Measurements from ENCODE around the gene KLHL6. TPM values are rescaled to one million over a fixed set of nuclear protein-coding genes. Genes with fewer than 3 reads are reported as not detected.

KLHL6 gene
- total and polyA plus RNA-seq, 2 of the 13 experiments (the other 11 are each of a cell fraction or from before 2014, with no cell fraction given) = not detected

GRCh38 chr3:183464480-183464879 lies 91.0 kb downstream of the KLHL6 start (continued):
- TF ChIP-seq, protein P1, sequence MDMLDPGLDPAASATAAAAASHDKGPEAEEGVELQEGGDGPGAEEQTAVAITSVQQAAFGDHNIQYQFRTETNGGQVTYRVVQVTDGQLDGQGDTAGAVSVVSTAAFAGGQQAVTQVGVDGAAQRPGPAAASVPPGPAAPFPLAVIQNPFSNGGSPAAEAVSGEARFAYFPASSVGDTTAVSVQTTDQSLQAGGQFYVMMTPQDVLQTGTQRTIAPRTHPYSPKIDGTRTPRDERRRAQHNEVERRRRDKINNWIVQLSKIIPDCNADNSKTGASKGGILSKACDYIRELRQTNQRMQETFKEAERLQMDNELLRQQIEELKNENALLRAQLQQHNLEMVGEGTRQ (IDR thresholded peaks at IDR 0.05; ENCODE audit: low read depth, low read length) = no peak
- TF ChIP-seq, protein P1 (CRISPR knock-in tag; IDR thresholded peaks at IDR 0.05; ENCODE audit: borderline replicate concordance) = peak; percentile 65; the same call in 1 of the 2 replicates
- TF ChIP-seq SIX4 (CRISPR knock-in tag; IDR thresholded peaks at IDR 0.05) (peak; percentile 26; the same call in 1 of the 2 replicates), ASH2L (IDR thresholded peaks at IDR 0.05; ENCODE audit: insufficient read length, low read depth, low read length) (no peak), THAP7 (CRISPR knock-in tag; IDR thresholded peaks at IDR 0.05) (no peak), PRPF4 (IDR thresholded peaks at IDR 0.05; ENCODE audit: low read depth, low read length, poor library complexity, severe bottlenecking) (no peak), ZSCAN25 (CRISPR knock-in tag; IDR thresholded peaks at IDR 0.05) (no peak), XBP1 (CRISPR knock-in tag; IDR thresholded peaks at IDR 0.05) (no peak), ZNF773 (CRISPR knock-in tag; IDR thresholded peaks at IDR 0.05; ENCODE audit: borderline replicate concordance) (no peak), ZBTB37 (CRISPR knock-in tag; IDR thresholded peaks at IDR 0.05) (no peak), KAT7 (CRISPR knock-in tag; IDR thresholded peaks at IDR 0.05; ENCODE audit: borderline replicate concordance) (no peak), ZMYM3 (CRISPR knock-in tag; IDR thresholded peaks at IDR 0.05) (0 out of 2 replicates have a peak, but pooled peaks have one; percentile 21), MLLT10 (CRISPR knock-in tag; IDR thresholded peaks at IDR 0.05) (no peak), GATAD1 (CRISPR knock-in tag; IDR thresholded peaks at IDR 0.05) (no peak), RBM22 (optimal IDR thresholded peaks at IDR 0.05; ENCODE audit: low read length) (no peak), ZNF337 (CRISPR knock-in tag; IDR thresholded peaks at IDR 0.05; ENCODE audit: borderline replicate concordance, low read depth) (0 out of 2 replicates have a peak, but pooled peaks have one; percentile 53)
- TF ChIP-seq, protein P2, sequence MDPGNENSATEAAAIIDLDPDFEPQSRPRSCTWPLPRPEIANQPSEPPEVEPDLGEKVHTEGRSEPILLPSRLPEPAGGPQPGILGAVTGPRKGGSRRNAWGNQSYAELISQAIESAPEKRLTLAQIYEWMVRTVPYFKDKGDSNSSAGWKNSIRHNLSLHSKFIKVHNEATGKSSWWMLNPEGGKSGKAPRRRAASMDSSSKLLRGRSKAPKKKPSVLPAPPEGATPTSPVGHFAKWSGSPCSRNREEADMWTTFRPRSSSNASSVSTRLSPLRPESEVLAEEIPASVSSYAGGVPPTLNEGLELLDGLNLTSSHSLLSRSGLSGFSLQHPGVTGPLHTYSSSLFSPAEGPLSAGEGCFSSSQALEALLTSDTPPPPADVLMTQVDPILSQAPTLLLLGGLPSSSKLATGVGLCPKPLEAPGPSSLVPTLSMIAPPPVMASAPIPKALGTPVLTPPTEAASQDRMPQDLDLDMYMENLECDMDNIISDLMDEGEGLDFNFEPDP (CRISPR knock-in tag; conservative IDR thresholded peaks at IDR 0.05) = no peak
- TF ChIP-seq, protein P3, sequence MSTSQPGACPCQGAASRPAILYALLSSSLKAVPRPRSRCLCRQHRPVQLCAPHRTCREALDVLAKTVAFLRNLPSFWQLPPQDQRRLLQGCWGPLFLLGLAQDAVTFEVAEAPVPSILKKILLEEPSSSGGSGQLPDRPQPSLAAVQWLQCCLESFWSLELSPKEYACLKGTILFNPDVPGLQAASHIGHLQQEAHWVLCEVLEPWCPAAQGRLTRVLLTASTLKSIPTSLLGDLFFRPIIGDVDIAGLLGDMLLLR (CRISPR knock-in tag; IDR thresholded peaks at IDR 0.05) = no peak
- TF ChIP-seq, protein P4, sequence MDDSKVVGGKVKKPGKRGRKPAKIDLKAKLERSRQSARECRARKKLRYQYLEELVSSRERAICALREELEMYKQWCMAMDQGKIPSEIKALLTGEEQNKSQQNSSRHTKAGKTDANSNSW (CRISPR knock-in tag; IDR thresholded peaks at IDR 0.05; ENCODE audit: borderline replicate concordance) = no peak
- TF ChIP-seq, protein P5, sequence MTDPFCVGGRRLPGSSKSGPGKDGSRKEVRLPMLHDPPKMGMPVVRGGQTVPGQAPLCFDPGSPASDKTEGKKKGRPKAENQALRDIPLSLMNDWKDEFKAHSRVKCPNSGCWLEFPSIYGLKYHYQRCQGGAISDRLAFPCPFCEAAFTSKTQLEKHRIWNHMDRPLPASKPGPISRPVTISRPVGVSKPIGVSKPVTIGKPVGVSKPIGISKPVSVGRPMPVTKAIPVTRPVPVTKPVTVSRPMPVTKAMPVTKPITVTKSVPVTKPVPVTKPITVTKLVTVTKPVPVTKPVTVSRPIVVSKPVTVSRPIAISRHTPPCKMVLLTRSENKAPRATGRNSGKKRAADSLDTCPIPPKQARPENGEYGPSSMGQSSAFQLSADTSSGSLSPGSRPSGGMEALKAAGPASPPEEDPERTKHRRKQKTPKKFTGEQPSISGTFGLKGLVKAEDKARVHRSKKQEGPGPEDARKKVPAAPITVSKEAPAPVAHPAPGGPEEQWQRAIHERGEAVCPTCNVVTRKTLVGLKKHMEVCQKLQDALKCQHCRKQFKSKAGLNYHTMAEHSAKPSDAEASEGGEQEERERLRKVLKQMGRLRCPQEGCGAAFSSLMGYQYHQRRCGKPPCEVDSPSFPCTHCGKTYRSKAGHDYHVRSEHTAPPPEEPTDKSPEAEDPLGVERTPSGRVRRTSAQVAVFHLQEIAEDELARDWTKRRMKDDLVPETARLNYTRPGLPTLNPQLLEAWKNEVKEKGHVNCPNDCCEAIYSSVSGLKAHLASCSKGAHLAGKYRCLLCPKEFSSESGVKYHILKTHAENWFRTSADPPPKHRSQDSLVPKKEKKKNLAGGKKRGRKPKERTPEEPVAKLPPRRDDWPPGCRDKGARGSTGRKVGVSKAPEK (CRISPR knock-in tag; IDR thresholded peaks at IDR 0.05; ENCODE audit: borderline replicate concordance) = 0 out of 2 replicates have a peak, but pooled peaks have one; percentile 71

All from HepG2 (cell line).